ENCODE data around the gene ACSL4.
"Not testable (repeated sequence)": the region's sequence is repeated elsewhere in the genome, so short reads cannot be mapped to it uniquely, and the experiment has no call there.

The ACSL4 gene

DNA sequence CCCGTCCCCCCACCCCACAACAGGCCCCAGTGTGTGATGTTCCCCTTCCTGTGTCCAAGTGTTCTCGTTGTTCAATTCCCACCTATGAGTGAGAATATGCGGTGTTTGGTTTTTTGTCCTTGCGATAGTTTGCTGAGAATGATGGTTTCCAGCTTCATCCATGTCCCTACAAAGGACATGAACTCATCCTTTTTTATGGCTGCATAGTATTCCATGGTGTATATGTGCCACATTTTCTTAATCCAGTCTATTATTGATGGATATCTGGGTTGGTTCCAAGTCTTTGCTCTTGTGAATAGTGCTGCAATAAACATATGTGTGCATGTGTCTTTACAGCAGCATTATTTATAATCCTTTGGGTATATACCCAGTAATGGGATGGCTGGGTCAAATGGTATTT, 75.7 kb downstream of the ACSL4 start:
- ATAC-seq: not testable (repeated sequence)

DNA sequence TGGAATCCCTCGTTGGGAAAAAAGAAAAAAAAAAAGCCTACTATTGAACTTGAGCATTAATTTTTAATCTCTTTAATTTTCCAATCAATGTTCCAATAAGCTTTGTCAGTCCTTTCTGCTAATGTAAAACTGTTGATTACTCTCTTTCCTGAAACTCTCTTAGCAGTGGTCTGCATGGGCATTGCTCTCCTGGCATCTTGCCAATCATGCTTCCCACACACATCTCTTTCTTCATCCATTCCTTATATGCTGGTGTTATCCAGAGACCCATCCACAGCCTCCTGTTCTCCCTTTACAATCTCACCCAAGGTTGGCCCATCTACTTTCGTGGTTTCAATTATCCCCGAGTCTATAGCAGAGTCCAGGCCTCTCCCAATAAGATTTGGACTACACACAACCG, 76.3 kb downstream of the ACSL4 start:
- no peak for TF ChIP-seq OSR1 (CRISPR knock-in tag; IDR thresholded peaks at IDR 0.05)
- TF ChIP-seq, protein P1, sequence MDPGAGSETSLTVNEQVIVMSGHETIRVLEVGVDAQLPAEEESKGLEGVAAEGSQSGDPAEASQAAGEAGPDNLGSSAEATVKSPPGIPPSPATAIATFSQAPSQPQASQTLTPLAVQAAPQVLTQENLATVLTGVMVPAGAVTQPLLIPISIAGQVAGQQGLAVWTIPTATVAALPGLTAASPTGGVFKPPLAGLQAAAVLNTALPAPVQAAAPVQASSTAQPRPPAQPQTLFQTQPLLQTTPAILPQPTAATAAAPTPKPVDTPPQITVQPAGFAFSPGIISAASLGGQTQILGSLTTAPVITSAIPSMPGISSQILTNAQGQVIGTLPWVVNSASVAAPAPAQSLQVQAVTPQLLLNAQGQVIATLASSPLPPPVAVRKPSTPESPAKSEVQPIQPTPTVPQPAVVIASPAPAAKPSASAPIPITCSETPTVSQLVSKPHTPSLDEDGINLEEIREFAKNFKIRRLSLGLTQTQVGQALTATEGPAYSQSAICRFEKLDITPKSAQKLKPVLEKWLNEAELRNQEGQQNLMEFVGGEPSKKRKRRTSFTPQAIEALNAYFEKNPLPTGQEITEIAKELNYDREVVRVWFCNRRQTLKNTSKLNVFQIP (CRISPR knock-in tag; IDR thresholded peaks at IDR 0.05; ENCODE audit: borderline replicate concordance, low read depth): no peak
- TF ChIP-seq ZFP30 (CRISPR knock-in tag; IDR thresholded peaks at IDR 0.05): no peak
- TF ChIP-seq ZFP3 (CRISPR knock-in tag; IDR thresholded peaks at IDR 0.05): no peak
- TF ChIP-seq ZC3H10 (CRISPR knock-in tag; IDR thresholded peaks at IDR 0.05): no peak
- no peak for TF ChIP-seq BACH2 (CRISPR knock-in tag; IDR thresholded peaks at IDR 0.05; ENCODE audit: borderline replicate concordance)
- TF ChIP-seq, protein P2, sequence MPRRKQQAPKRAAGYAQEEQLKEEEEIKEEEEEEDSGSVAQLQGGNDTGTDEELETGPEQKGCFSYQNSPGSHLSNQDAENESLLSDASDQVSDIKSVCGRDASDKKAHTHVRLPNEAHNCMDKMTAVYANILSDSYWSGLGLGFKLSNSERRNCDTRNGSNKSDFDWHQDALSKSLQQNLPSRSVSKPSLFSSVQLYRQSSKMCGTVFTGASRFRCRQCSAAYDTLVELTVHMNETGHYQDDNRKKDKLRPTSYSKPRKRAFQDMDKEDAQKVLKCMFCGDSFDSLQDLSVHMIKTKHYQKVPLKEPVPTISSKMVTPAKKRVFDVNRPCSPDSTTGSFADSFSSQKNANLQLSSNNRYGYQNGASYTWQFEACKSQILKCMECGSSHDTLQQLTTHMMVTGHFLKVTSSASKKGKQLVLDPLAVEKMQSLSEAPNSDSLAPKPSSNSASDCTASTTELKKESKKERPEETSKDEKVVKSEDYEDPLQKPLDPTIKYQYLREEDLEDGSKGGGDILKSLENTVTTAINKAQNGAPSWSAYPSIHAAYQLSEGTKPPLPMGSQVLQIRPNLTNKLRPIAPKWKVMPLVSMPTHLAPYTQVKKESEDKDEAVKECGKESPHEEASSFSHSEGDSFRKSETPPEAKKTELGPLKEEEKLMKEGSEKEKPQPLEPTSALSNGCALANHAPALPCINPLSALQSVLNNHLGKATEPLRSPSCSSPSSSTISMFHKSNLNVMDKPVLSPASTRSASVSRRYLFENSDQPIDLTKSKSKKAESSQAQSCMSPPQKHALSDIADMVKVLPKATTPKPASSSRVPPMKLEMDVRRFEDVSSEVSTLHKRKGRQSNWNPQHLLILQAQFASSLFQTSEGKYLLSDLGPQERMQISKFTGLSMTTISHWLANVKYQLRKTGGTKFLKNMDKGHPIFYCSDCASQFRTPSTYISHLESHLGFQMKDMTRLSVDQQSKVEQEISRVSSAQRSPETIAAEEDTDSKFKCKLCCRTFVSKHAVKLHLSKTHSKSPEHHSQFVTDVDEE (CRISPR knock-in tag; IDR thresholded peaks at IDR 0.05): no peak
- TF ChIP-seq CSDC2 (CRISPR knock-in tag; IDR thresholded peaks at IDR 0.05): no peak
- no peak for TF ChIP-seq ISL1 (CRISPR knock-in tag; IDR thresholded peaks at IDR 0.05)
- TF ChIP-seq RARB (CRISPR knock-in tag; IDR thresholded peaks at IDR 0.05): no peak
- TF ChIP-seq ESRRG (CRISPR knock-in tag; IDR thresholded peaks at IDR 0.05): no peak
- TF ChIP-seq, protein P3, sequence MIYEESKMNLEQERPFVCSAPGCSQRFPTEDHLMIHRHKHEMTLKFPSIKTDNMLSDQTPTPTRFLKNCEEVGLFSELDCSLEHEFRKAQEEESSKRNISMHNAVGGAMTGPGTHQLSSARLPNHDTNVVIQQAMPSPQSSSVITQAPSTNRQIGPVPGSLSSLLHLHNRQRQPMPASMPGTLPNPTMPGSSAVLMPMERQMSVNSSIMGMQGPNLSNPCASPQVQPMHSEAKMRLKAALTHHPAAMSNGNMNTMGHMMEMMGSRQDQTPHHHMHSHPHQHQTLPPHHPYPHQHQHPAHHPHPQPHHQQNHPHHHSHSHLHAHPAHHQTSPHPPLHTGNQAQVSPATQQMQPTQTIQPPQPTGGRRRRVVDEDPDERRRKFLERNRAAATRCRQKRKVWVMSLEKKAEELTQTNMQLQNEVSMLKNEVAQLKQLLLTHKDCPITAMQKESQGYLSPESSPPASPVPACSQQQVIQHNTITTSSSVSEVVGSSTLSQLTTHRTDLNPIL (CRISPR knock-in tag; IDR thresholded peaks at IDR 0.05; ENCODE audit: low read depth): no peak
- TF ChIP-seq TCF4 (CRISPR knock-in tag; IDR thresholded peaks at IDR 0.05; ENCODE audit: borderline replicate concordance): no peak
- TF ChIP-seq, protein P4, sequence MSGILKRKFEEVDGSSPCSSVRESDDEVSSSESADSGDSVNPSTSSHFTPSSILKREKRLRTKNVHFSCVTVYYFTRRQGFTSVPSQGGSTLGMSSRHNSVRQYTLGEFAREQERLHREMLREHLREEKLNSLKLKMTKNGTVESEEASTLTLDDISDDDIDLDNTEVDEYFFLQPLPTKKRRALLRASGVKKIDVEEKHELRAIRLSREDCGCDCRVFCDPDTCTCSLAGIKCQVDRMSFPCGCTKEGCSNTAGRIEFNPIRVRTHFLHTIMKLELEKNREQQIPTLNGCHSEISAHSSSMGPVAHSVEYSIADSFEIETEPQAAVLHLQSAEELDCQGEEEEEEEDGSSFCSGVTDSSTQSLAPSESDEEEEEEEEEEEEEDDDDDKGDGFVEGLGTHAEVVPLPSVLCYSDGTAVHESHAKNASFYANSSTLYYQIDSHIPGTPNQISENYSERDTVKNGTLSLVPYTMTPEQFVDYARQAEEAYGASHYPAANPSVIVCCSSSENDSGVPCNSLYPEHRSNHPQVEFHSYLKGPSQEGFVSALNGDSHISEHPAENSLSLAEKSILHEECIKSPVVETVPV (CRISPR knock-in tag; IDR thresholded peaks at IDR 0.05): no peak
- TF ChIP-seq TOX (CRISPR knock-in tag; IDR thresholded peaks at IDR 0.05; ENCODE audit: borderline replicate concordance): no peak
- no peak for ATAC-seq

DNA sequence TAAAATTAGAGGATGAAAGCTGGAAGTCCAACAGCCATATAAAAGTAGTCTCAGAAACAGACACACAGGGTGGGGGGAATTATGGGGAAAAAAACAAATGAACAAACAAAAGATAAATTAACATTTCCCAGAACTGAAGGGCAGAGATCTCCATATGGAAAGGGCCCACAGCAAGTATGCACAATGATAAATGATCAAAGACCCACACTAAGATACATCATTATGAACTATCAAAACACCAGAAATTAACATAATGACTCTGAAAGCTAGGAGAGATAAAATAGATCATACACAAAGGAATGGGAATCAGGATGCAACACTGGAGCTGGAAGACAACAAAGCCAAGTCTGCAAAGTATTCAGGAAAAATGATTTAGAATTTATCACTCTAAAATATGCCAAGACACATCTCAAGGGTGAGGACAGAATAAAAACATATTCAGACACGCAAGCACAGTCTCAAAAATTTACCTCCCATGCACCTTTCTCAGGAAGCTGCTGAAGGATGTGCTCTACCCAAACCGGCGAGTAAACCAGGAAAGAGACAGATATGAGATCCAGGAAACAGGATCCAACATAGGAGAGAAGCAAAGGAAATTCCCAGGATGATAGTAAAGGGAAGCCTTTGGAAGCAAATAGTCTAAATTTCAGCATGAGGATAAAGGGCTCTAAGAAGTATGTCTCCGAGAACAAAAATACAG, 77.4 kb downstream of the ACSL4 start:
- ATAC-seq: no peak
- TF ChIP-seq ZFP3 (CRISPR knock-in tag; IDR thresholded peaks at IDR 0.05) (no peak), TCF4 (CRISPR knock-in tag; IDR thresholded peaks at IDR 0.05; ENCODE audit: borderline replicate concordance) (no peak), ISL1 (CRISPR knock-in tag; IDR thresholded peaks at IDR 0.05) (no peak), ZC3H10 (CRISPR knock-in tag; IDR thresholded peaks at IDR 0.05) (no peak), GLIS3 (CRISPR knock-in tag; IDR thresholded peaks at IDR 0.05) (no peak), SNAI2 (CRISPR knock-in tag; IDR thresholded peaks at IDR 0.05) (no peak), RARB (CRISPR knock-in tag; IDR thresholded peaks at IDR 0.05) (no peak), TOX (CRISPR knock-in tag; IDR thresholded peaks at IDR 0.05; ENCODE audit: borderline replicate concordance) (no peak), ARNTL (CRISPR knock-in tag; IDR thresholded peaks at IDR 0.05; ENCODE audit: borderline replicate concordance, low read depth) (no peak), ZNF70 (CRISPR knock-in tag; IDR thresholded peaks at IDR 0.05) (no peak), BACH2 (CRISPR knock-in tag; IDR thresholded peaks at IDR 0.05; ENCODE audit: borderline replicate concordance) (no peak), ESRRG (CRISPR knock-in tag; IDR thresholded peaks at IDR 0.05) (no peak), PPARA (CRISPR knock-in tag; IDR thresholded peaks at IDR 0.05; ENCODE audit: borderline replicate concordance) (no peak)
- TF ChIP-seq, protein P4 (CRISPR knock-in tag; IDR thresholded peaks at IDR 0.05): no peak
- TF ChIP-seq, protein P3 (CRISPR knock-in tag; IDR thresholded peaks at IDR 0.05; ENCODE audit: low read depth): no peak
- TF ChIP-seq, protein P5, sequence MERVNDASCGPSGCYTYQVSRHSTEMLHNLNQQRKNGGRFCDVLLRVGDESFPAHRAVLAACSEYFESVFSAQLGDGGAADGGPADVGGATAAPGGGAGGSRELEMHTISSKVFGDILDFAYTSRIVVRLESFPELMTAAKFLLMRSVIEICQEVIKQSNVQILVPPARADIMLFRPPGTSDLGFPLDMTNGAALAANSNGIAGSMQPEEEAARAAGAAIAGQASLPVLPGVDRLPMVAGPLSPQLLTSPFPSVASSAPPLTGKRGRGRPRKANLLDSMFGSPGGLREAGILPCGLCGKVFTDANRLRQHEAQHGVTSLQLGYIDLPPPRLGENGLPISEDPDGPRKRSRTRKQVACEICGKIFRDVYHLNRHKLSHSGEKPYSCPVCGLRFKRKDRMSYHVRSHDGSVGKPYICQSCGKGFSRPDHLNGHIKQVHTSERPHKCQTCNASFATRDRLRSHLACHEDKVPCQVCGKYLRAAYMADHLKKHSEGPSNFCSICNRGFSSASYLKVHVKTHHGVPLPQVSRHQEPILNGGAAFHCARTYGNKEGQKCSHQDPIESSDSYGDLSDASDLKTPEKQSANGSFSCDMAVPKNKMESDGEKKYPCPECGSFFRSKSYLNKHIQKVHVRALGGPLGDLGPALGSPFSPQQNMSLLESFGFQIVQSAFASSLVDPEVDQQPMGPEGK (CRISPR knock-in tag; IDR thresholded peaks at IDR 0.05; ENCODE audit: borderline replicate concordance): no peak

Measured in SK-N-SH treated with all-trans-retinoic acid at 6 μM for 48 hours (cell line).